Measurements from ENCODE around the gene SIK3.

DNA sequence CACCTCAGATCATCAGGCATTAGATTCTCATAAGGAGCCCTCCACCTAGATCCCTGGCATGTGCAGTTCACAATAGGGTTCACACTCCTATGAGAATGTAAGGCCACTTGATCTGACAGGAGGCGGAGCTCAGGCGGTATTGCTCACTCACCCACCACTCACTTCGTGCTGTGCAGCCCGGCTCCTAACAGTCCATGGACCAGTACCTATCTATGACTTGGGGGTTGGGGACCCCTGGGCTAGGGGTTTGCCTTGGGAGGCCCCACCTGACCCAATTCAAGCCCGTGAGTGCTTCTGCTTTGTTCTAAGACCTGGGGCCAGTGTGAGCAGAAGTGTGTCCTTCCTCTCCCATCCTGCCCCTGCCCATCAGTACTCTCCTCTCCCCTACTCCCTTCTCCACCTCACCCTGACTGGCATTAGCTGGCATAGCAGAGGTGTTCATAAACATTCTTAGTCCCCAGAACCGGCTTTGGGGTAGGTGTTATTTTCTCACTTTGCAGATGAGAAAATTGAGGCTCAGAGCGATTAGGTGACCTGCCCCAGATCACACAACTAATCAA lies 266.4 kb downstream of the SIK3 start:
- TF ChIP-seq CTCF (IDR thresholded peaks at IDR 0.05) (no peak), POLR2AphosphoS5 (IDR thresholded peaks at IDR 0.05) (no peak), POLR2A (IDR thresholded peaks at IDR 0.05) (no peak), EP300 (IDR thresholded peaks at IDR 0.05) (no peak)

All from gastroesophageal sphincter (tissue), 3 donors.